K562 (cell line): ENCODE results near the gene POLDIP3. TPM values are rescaled to one million over a fixed set of nuclear protein-coding genes. Genes with fewer than 3 reads are reported as not detected.
A peak's percentile ranks its signal among the peaks of the same experiment; 100 is the strongest.

Experiments
- ATAC-seq: fragments of 200-7000 bp; cut with Tn5 transposase; 3 replicates; pipeline ENCODE4 v1.9.1; 2020; ENCODE audit warnings: moderate library complexity
- BruUV-seq: library from RNA; stranded (reverse); fragments of 400-500 nt; replicated peaks from 2 replicates; lab custom pipeline; 2021; lab: Mats Ljungman, UMichigan
- CTCF ChIA-PET: fragments of 300-600 bp; formaldehyde crosslinking; extraction: SDS; loops from one replicate; lab custom pipeline; 2021; ENCODE audit warnings: low intra/inter-chr PET ratio; lab: Yijun Ruan, JAX
- POLR2A ChIA-PET: fragments of 300-600, 350-650 bp; sonication (Branson Sonifier 250); formaldehyde crosslinking; extraction: SDS; loops from one replicate; lab custom pipeline; 2021; ENCODE audit warnings: antibody characterized with exemption, inconsistent platforms; lab: Yijun Ruan, JAX
- DNase-seq, 4 experiments: peaks; one replicate each; pipeline versions ENCODE4 v3.0.0 to v3.0.0-alpha.2; 2011 to 2018; ENCODE audit warnings: low spot score in 3 of 4, mixed read lengths in 3 of 4; ENCODE audit errors: extremely low read depth in 1 of 4
- FAIRE-seq: peaks from 2 replicates; lab custom pipeline; 2011; peaks lifted over from hg19 to GRCh38; lab: Jason Lieb, UNC
- H2AFZ ChIP-seq: 2 replicates; pipeline ENCODE4 v1.6.0; 2011; ENCODE audit warnings: low read depth, low read length, control low read depth, inconsistent platforms
- H3K27ac ChIP-seq: fragments of 200-600 bp; 3 replicates; pipeline ENCODE4 v1.8.0; 2011; ENCODE audit warnings: low read depth, mild to moderate bottlenecking, control low read depth, inconsistent platforms, low read length, moderate library complexity, mixed read lengths; ENCODE audit errors: extremely low read depth
- H3K27me3 ChIP-seq, 2 experiments: fragments of 300-600 bp in 1 of 2; 2 replicates in 1 of 2; 3 replicates in 1 of 2; pipeline versions ENCODE4 v1.6.0 to v1.8.0; 2011; ENCODE audit warnings: inconsistent platforms in 2 of 2, low read length in 2 of 2, mild to moderate bottlenecking in 1 of 2, mixed read lengths in 1 of 2, moderate library complexity in 1 of 2; ENCODE audit not compliant: control insufficient read depth in 2 of 2, insufficient read depth in 2 of 2
- H3K36me3 ChIP-seq: fragments of 300-600 bp; 3 replicates; pipeline ENCODE4 v1.8.0; 2011; ENCODE audit warnings: mild to moderate bottlenecking, low read length, inconsistent platforms; ENCODE audit not compliant: control insufficient read depth, insufficient read depth
- H3K4me1 ChIP-seq, 2 experiments: fragments of 200-600 bp in 1 of 2; replicated peaks in 1 of 2; 2 replicates in 1 of 2; 3 replicates in 1 of 2; pipeline versions ENCODE4 v1.5.1 to v1.8.0; 2011; ENCODE audit warnings: inconsistent platforms in 2 of 2, low read length in 2 of 2, mild to moderate bottlenecking in 1 of 2, mixed read lengths in 1 of 2, moderate library complexity in 1 of 2; ENCODE audit not compliant: control insufficient read depth in 2 of 2, insufficient read depth in 2 of 2
- H3K4me2 ChIP-seq: 2 replicates; pipeline ENCODE4 v1.6.1; 2011; ENCODE audit warnings: low read length, control low read depth, inconsistent platforms, mixed read lengths; ENCODE audit not compliant: insufficient read depth
- H3K4me3 ChIP-seq: fragments of 200-600 bp; sonication (generic), shearing (Covaris generic); 2 replicates; pipeline ENCODE4 v1.5.1; 2016; ENCODE audit warnings: control low read depth, inconsistent platforms
- H3K79me2 ChIP-seq: fragments of 200-600 bp; 3 replicates; pipeline ENCODE4 v1.8.0; 2011; ENCODE audit warnings: low read length, inconsistent platforms; ENCODE audit not compliant: control insufficient read depth, insufficient read depth
- H3K9ac ChIP-seq, 2 experiments: 2 replicates each; pipeline versions ENCODE4 v1.6.0 to v1.6.1; 2011; ENCODE audit warnings: low read depth in 2 of 2, low read length in 2 of 2, control low read depth in 1 of 2, inconsistent platforms in 1 of 2, mild to moderate bottlenecking in 1 of 2, mixed read lengths in 1 of 2; ENCODE audit not compliant: insufficient read depth in 1 of 2
- H3K9me1 ChIP-seq: one replicate; pipeline ENCODE4 v1.6.0; 2011; ENCODE audit warnings: inconsistent platforms, mild to moderate bottlenecking, low read length, moderate library complexity; ENCODE audit not compliant: control insufficient read depth, insufficient read depth
- H3K9me3 ChIP-seq: replicated peaks from 2 replicates; pipeline ENCODE4 v1.5.1; 2011; ENCODE audit warnings: low read depth, low read length, inconsistent platforms; ENCODE audit not compliant: control insufficient read depth, insufficient read depth
- H4K20me1 ChIP-seq: replicated peaks from 2 replicates; pipeline ENCODE4 v1.6.1; 2011; ENCODE audit warnings: low read length, inconsistent platforms, mixed read lengths; ENCODE audit not compliant: control insufficient read depth, insufficient read depth
- BHLHE40 ChIP-seq: IDR thresholded peaks from 2 replicates; pipeline ENCODE4 v1.6.1; 2011; ENCODE audit warnings: low read length, improper control_type of control experiment
- CAMTA2 ChIP-seq: fragments of 250-450 bp; sonication (Bioruptor Pico); conservative IDR thresholded peaks from 2 replicates; pipeline ENCODE4 v1.5.1; 2022
- CBFA2T3 ChIP-seq: fragments of 450-650 bp; IDR thresholded peaks from 2 replicates; pipeline ENCODE4 v1.6.1; 2017
- ELF2 ChIP-seq: fragments of 250-450 bp; sonication (Bioruptor Pico); IDR thresholded peaks from 2 replicates; pipeline ENCODE4 v1.5.0; 2021; ENCODE audit warnings: mild to moderate bottlenecking
- ESRRA ChIP-seq: fragments of 450-650 bp; IDR thresholded peaks from 2 replicates; pipeline ENCODE4 v1.6.1; 2014; ENCODE audit warnings: low read depth, mild to moderate bottlenecking, moderate library complexity, borderline replicate concordance
- GABPB2 ChIP-seq: fragments of 250-450 bp; sonication (Bioruptor Pico); conservative IDR thresholded peaks from 2 replicates; pipeline ENCODE4 v1.5.1; 2021; ENCODE audit warnings: mild to moderate bottlenecking
- JUND ChIP-seq, 2 experiments: IDR thresholded peaks; 2 replicates in 1 of 2; 3 replicates in 1 of 2; pipeline ENCODE4 v1.6.1; 2011; ENCODE audit warnings: borderline replicate concordance in 2 of 2, low read depth in 2 of 2, low read length in 2 of 2, improper control_type of control experiment in 1 of 2, missing biosample characterization in 1 of 2, missing genetic modification characterization in 1 of 2, missing genetic modification reagents in 1 of 2
- MECOM ChIP-seq: fragments of 250-450 bp; sonication (Bioruptor Pico); IDR thresholded peaks from 2 replicates; pipeline ENCODE4 v1.8.0; 2022; ENCODE audit warnings: inconsistent platforms
- MYBL2 ChIP-seq, 2 experiments: fragments of 450-650 bp in 1 of 2; sonication (generic) in 1 of 2; formaldehyde crosslinking in 1 of 2; IDR thresholded peaks; 2 replicates each; pipeline versions ENCODE4 v1.6.1 to v1.8.1; 2017 to 2022; ENCODE audit warnings: borderline replicate concordance in 1 of 2, inconsistent platforms in 1 of 2, low read depth in 1 of 2, mild to moderate bottlenecking in 1 of 2, missing genetic modification reagents in 1 of 2, moderate library complexity in 1 of 2
- NCOA6 ChIP-seq: fragments of 450-650 bp; IDR thresholded peaks from 2 replicates; pipeline ENCODE4 v1.6.1; 2017; ENCODE audit warnings: mild to moderate bottlenecking
- NFIC ChIP-seq: fragments of 450-650 bp; IDR thresholded peaks from 2 replicates; pipeline ENCODE4 v1.6.1; 2017; ENCODE audit warnings: mild to moderate bottlenecking, inconsistent platforms
- NR2C1 ChIP-seq, 2 experiments: fragments of 450-650 bp; IDR thresholded peaks; 2 replicates each; pipeline ENCODE4 v1.6.1; 2017; ENCODE audit warnings: mild to moderate bottlenecking in 2 of 2, antibody characterized with exemption in 1 of 2, inconsistent platforms in 1 of 2, missing compliant biosample characterization in 1 of 2, missing genetic modification characterization in 1 of 2
- NR2C2 ChIP-seq, 2 experiments: fragments of 200-800 bp in 1 of 2; sonication (Bioruptor generic) in 1 of 2; sonication (generic) in 1 of 2; formaldehyde crosslinking in 1 of 2; IDR thresholded peaks; 2 replicates each; pipeline versions ENCODE4 v1.6.1 to v1.8.0; 2016 to 2022; ENCODE audit warnings: mild to moderate bottlenecking in 1 of 2, missing compliant biosample characterization in 1 of 2, missing genetic modification characterization in 1 of 2, missing genetic modification reagents in 1 of 2
- RCOR1 ChIP-seq, 2 experiments: IDR thresholded peaks; 2 replicates each; pipeline ENCODE4 v1.6.1; 2012; ENCODE audit warnings: low read depth in 2 of 2, low read length in 2 of 2, borderline replicate concordance in 1 of 2, improper control_type of control experiment in 1 of 2
- SOX6 ChIP-seq: fragments of 450-650 bp; IDR thresholded peaks from 2 replicates; pipeline ENCODE4 v1.6.1; 2014; ENCODE audit warnings: mild to moderate bottlenecking
- TCF3 ChIP-seq: sonication (generic); formaldehyde crosslinking; IDR thresholded peaks from 2 replicates; pipeline ENCODE4 v1.4.0; 2020; ENCODE audit warnings: mild to moderate bottlenecking, missing genetic modification reagents
- TCF7L2 ChIP-seq: fragments of 150-350 bp; IDR thresholded peaks from 2 replicates; pipeline ENCODE4 v1.6.1; 2016; ENCODE audit warnings: low read depth, mild to moderate bottlenecking, low read length, moderate library complexity
- ZFP30 ChIP-seq: fragments of 250-450 bp; sonication (Bioruptor Pico); IDR thresholded peaks from 2 replicates; pipeline ENCODE4 v1.8.0; 2022; ENCODE audit warnings: moderate library complexity, mild to moderate bottlenecking, inconsistent platforms, borderline replicate concordance
- ZNF133 ChIP-seq: fragments of 250-450 bp; sonication (Bioruptor Pico); IDR thresholded peaks from 2 replicates; pipeline ENCODE4 v1.4.0; 2020; ENCODE audit warnings: mild to moderate bottlenecking
- WGBS: fragments of 100-300 bp; shearing (Covaris generic); methylation state at CpG from one replicate; pipeline ENCODE4 v1.1.6; 2016; ENCODE audit warnings: low coverage, mixed read lengths; ENCODE audit not compliant: insufficient coverage; ENCODE audit errors: missing lambda C conversion rate; 5-methylcytosine and 5-hydroxymethylcytosine counted together
- in situ Hi-C: fragments of 300-500 bp; cut with MboI; formaldehyde crosslinking; loops from 4 replicates; pipeline ENCODE4 v1.15.0; 2018; ENCODE audit warnings: inconsistent platforms, mixed read lengths
- intact Hi-C: fragments of 100-400 bp; cut with micrococcal nuclease; formaldehyde crosslinking; loops from 2 replicates; pipeline ENCODE4 v1.14.2; 2022
- polyA plus RNA-seq, 8 experiments: library from polyadenylated mRNA; depleted of rRNA in 4 of 8; stranded (reverse) in 5 of 8; unstranded in 3 of 8; fragments of >200 nt; fragmentation: Nextera tagmentation in 2 of 8; fragmentation: Illumina TruSeq in 1 of 8; extraction: Ambion mirVana in 2 of 8; extraction: Trizol in 1 of 8; gene quantifications; 2 replicates each; pipeline versions ENCODE4 v1.2.1 to v1.2.3, GENCODE V29; 2011 to 2014; ENCODE audit warnings: inconsistent platforms in 1 of 8, missing spikeins in 1 of 8
- total RNA-seq, 7 experiments: library from RNA; depleted of rRNA in 6 of 7; stranded (reverse); fragments of >200 nt in 6 of 7; fragmentation: Illumina TruSeq in 2 of 7; extraction: Trizol in 2 of 7; gene quantifications; 2 replicates each; pipeline versions ENCODE4 v1.2.1 to v1.2.3, GENCODE V29; 2011 to 2021; ENCODE audit warnings: low replicate concordance in 1 of 7
- TF ChIP-seq, protein P1 (sequence below): fragments of 450-650 bp; formaldehyde crosslinking; IDR thresholded peaks from 2 replicates; pipeline ENCODE4 v1.4.0; 2022; ENCODE audit warnings: mild to moderate bottlenecking, moderate library complexity
- TF ChIP-seq, protein P2 (sequence below): sonication (generic); IDR thresholded peaks from 2 replicates; pipeline ENCODE4 v1.6.1; 2016

POLDIP3 gene
- total and polyA plus RNA-seq, 9 of the 15 experiments (the other 6 are each of a cell fraction or from before 2014, with no cell fraction given): 14.3 to 53.0 (median 26.3) TPM

DNA sequence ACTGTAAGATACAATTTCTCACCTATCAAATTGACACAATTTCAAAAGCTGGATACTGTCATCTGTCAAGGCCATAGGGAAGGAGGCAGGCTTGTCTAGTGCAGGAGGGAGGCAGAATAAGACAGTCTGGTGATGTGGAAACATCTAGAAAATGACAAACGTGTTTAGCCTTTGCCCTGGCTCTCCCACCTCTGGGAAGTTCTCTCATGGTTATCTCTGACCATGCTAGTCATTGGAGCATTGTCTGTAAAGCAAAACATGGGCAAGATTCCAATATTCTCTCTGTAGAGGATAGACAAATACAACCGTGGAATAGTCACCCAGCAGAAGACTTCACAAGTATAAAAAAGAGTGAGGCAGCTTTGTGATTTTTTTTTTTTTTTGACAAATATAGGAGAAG is 70.0 kb downstream of the POLDIP3 start:
- in situ Hi-C loops: no loop called here
- Histone ChIP-seq H3K9me1 (no peaks in the 10 kb centered on the region), H3K4me2 (no peak overlapping the region), H3K27ac (peak overlapping the region; percentile 32; the same call in 1 of the 3 replicates), H3K9me3 (no peaks in the 10 kb centered on the region), H4K20me1 (no peaks in the 10 kb centered on the region), H3K9ac (no peak overlapping the region), H3K36me3 (no peaks in the 10 kb centered on the region), H3K79me2 (no peaks in the 10 kb centered on the region), H3K27me3 (no peaks in the 10 kb centered on the region), H3K4me1 (peaks cover 5 to 10% of the 10 kb centered on the region in 2 experiments; a peak in 4 of 5 replicates), H3K4me3 (no peak overlapping the region), H2AFZ (peak overlapping the region; percentile 50; the same call in 1 of the 2 replicates)
- 5% methylated on average over 2 of the region's 2 CpGs for WGBS
- ChIA-PET POLR2A (interaction anchor here (2.8 kb wide), 1 partner anchor 71 kb away, joined by 9 read pairs; the partner anchor contains the start of gene POLDIP3), CTCF (no interaction called here)
- intact Hi-C loops: no loop called here
- FAIRE-seq: peak; percentile 15
- no TSS peak for BruUV-seq
- ATAC-seq: peak; percentile 76
- peak in 2 of 4 experiments; percentile 30 to 54 for DNase-seq
- 0 out of 2 replicates have a peak, but pooled peaks have one; percentile 12 for TF ChIP-seq TCF3 (CRISPR knock-in tag)
- TF ChIP-seq NFIC: peak; percentile 80
- TF ChIP-seq, protein P1, sequence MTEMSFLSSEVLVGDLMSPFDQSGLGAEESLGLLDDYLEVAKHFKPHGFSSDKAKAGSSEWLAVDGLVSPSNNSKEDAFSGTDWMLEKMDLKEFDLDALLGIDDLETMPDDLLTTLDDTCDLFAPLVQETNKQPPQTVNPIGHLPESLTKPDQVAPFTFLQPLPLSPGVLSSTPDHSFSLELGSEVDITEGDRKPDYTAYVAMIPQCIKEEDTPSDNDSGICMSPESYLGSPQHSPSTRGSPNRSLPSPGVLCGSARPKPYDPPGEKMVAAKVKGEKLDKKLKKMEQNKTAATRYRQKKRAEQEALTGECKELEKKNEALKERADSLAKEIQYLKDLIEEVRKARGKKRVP (CRISPR knock-in tag): no peak
- no peak for TF ChIP-seq MYBL2 (IDR thresholded peaks at IDR 0.05; ENCODE audit: low read depth)
- no peak for TF ChIP-seq MYBL2 (CRISPR knock-in tag; IDR thresholded peaks at IDR 0.05; ENCODE audit: borderline replicate concordance)
- no peak for TF ChIP-seq ESRRA
- TF ChIP-seq JUND (IDR thresholded peaks at IDR 0.05; ENCODE audit: borderline replicate concordance, low read depth, low read length): peak; percentile 34; the same call in 1 of the 2 replicates
- no peak for TF ChIP-seq JUND (tag; IDR thresholded peaks at IDR 0.05; ENCODE audit: borderline replicate concordance, low read depth, low read length)
- no peak for TF ChIP-seq TCF7L2
- no peak for TF ChIP-seq NR2C1 (IDR thresholded peaks at IDR 0.05)
- peak; percentile 44 for TF ChIP-seq NR2C1 (tag; IDR thresholded peaks at IDR 0.05)
- no peak for TF ChIP-seq NR2C2 (CRISPR knock-in tag; IDR thresholded peaks at IDR 0.05)
- TF ChIP-seq NR2C2 (tag; IDR thresholded peaks at IDR 0.05): 0 out of 2 replicates have a peak, but pooled peaks have one; percentile 31
- peak; percentile 48 for TF ChIP-seq CBFA2T3
- no peak for TF ChIP-seq MECOM (CRISPR knock-in tag)
- no peak for TF ChIP-seq ZFP30 (CRISPR knock-in tag)
- no peak for TF ChIP-seq NCOA6
- no peak for TF ChIP-seq CAMTA2 (CRISPR knock-in tag)
- TF ChIP-seq GABPB2 (CRISPR knock-in tag): no peak
- TF ChIP-seq ZNF133 (CRISPR knock-in tag): no peak
- TF ChIP-seq BHLHE40: peak; percentile 49; the same call in 1 of the 2 replicates
- TF ChIP-seq SOX6: peak; percentile 77
- no peak for TF ChIP-seq ELF2 (CRISPR knock-in tag)
- TF ChIP-seq, protein P2, sequence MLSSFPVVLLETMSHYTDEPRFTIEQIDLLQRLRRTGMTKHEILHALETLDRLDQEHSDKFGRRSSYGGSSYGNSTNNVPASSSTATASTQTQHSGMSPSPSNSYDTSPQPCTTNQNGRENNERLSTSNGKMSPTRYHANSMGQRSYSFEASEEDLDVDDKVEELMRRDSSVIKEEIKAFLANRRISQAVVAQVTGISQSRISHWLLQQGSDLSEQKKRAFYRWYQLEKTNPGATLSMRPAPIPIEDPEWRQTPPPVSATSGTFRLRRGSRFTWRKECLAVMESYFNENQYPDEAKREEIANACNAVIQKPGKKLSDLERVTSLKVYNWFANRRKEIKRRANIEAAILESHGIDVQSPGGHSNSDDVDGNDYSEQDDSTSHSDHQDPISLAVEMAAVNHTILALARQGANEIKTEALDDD: peak; percentile 75; the same call in 1 of the 2 replicates
- TF ChIP-seq RCOR1 (IDR thresholded peaks at IDR 0.05; ENCODE audit: borderline replicate concordance in 1 of 2, low read depth in 2 of 2, low read length in 2 of 2): peak in 1 of 2 experiments; percentile 37; a peak in 1 of 4 replicates
